Neutrophil (primary cell): Measurements from ENCODE around the gene RGP1.

Experiments
- H3K27ac ChIP-seq: fragments of 200-600 bp; sonication (generic); 2 replicates; pipeline ENCODE4 v1.5.1; 2016; ENCODE audit warnings: mild to moderate bottlenecking, moderate library complexity
- H3K27me3 ChIP-seq: fragments of 200-600 bp; sonication (generic); 2 replicates; pipeline ENCODE4 v1.6.0; 2016; ENCODE audit warnings: mild to moderate bottlenecking
- H3K36me3 ChIP-seq: fragments of 200-600 bp; sonication (generic); 2 replicates; pipeline ENCODE4 v1.5.1; 2017
- H3K4me1 ChIP-seq, 2 experiments: fragments of 200-600 bp in 1 of 2; sonication (generic) in 1 of 2; 1 replicate in 1 of 2; 2 replicates in 1 of 2; pipeline versions ENCODE4 v1.5.1 to v1.6.1; 2013 to 2016; ENCODE audit warnings: low read depth in 1 of 2, low read length in 1 of 2, mild to moderate bottlenecking in 1 of 2, moderate library complexity in 1 of 2; ENCODE audit not compliant: control insufficient read depth in 1 of 2, insufficient read depth in 1 of 2
- H3K4me3 ChIP-seq, 2 experiments: fragments of 200-600 bp in 1 of 2; sonication (generic) in 1 of 2; 1 replicate in 1 of 2; 2 replicates in 1 of 2; pipeline ENCODE4 v1.5.1; 2013 to 2016; ENCODE audit warnings: low read depth in 1 of 2, low read length in 1 of 2, mild to moderate bottlenecking in 1 of 2, moderate library complexity in 1 of 2
- H3K9me3 ChIP-seq: fragments of 200-600 bp; sonication (generic); 2 replicates; pipeline ENCODE4 v1.5.1; 2016
- TF ChIP-seq, protein P1 (sequence below): fragments of 200-600 bp; sonication (generic); IDR thresholded peaks from 2 replicates; pipeline ENCODE4 v1.5.1; 2016; ENCODE audit warnings: antibody characterized with exemption

The RGP1 gene

DNA sequence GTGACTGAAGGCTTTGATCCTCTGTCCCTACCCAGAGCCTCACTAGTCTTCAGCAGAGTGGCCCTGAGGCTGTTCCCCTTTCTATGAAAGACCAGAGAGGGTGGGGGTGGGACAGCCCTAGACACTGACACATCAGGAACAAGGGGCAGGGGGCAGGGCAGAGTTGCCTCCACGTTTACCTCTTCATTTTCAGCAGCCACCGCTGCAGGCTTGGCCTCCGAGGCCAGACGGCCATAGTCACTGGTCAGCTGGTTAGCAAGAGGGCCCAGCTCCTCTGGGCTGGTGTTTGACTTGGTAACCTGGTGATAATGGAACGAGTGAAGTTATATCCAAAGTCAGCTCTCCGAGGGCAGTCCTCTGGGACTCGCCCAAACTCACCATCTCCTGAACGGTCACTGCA, 43.7 kb upstream of the RGP1 start:
- Histone ChIP-seq H3K9me3 (peaks cover 11% of the 10 kb centered on the region), H3K36me3 (peaks cover 100% of the 10 kb centered on the region), H3K27me3 (no peaks in the 10 kb centered on the region), H3K27ac (no peak overlapping the region), H3K4me1 (no peaks in the 10 kb centered on the region), H3K4me3 (no peak overlapping the region)
- TF ChIP-seq, protein P1, sequence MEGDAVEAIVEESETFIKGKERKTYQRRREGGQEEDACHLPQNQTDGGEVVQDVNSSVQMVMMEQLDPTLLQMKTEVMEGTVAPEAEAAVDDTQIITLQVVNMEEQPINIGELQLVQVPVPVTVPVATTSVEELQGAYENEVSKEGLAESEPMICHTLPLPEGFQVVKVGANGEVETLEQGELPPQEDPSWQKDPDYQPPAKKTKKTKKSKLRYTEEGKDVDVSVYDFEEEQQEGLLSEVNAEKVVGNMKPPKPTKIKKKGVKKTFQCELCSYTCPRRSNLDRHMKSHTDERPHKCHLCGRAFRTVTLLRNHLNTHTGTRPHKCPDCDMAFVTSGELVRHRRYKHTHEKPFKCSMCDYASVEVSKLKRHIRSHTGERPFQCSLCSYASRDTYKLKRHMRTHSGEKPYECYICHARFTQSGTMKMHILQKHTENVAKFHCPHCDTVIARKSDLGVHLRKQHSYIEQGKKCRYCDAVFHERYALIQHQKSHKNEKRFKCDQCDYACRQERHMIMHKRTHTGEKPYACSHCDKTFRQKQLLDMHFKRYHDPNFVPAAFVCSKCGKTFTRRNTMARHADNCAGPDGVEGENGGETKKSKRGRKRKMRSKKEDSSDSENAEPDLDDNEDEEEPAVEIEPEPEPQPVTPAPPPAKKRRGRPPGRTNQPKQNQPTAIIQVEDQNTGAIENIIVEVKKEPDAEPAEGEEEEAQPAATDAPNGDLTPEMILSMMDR: no peak

DNA sequence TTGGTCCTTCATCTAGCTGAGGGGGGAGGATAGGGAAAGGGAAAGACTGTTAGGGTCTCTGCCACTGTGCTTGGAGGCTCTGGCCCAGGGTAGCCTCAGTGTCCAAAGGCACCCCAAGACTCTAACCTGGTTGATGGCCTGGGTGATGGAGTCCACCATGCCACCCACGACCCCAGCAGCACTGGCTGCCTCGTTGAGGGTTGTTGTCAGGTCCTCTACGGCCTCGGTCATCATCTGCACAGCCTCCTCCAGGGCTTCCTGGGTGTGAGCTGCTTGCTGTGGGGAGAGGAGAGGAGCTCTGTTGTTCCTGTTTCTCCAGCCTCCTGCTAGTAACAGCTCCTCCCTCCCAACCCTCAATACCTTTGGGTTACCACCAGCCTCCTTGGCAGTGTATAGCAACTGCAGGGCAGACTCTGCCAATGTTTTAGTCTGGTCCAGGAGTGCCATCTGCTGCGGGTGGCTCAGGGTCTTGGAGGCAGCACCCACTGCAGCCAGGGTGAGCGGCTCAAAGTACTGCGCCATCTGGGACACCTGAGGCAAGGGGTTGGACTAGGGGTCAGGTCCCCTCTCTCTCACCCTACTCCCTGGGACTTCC, 43.2 kb upstream of the RGP1 start:
- Histone ChIP-seq H3K4me1 (no peaks in the 10 kb centered on the region), H3K27ac (no peak overlapping the region), H3K4me3 (no peak overlapping the region), H3K9me3 (peaks cover 16% of the 10 kb centered on the region), H3K27me3 (no peaks in the 10 kb centered on the region), H3K36me3 (peaks cover 100% of the 10 kb centered on the region)
- TF ChIP-seq, protein P1: no peak

DNA sequence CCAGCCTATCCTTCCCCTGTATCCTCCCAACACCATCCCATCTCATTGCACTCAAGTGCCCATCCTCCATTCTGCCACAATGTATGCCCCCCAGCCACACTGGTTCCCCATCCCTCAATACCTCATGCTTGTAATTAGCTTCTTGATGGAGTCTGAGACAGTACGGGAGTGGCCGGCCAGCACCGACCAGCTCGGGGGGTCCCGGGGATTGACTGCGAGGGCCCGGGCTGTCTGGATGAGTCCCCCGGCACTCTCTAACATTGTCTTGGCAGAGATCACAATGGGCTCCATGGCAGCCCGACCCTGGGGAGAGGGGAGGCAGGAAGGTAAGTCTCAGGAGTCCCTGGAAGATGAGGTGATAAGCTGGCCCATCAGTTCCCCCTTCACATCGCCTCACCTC, 42.1 kb upstream of the RGP1 start:
- no peak overlapping the region for H3K27ac ChIP-seq

DNA sequence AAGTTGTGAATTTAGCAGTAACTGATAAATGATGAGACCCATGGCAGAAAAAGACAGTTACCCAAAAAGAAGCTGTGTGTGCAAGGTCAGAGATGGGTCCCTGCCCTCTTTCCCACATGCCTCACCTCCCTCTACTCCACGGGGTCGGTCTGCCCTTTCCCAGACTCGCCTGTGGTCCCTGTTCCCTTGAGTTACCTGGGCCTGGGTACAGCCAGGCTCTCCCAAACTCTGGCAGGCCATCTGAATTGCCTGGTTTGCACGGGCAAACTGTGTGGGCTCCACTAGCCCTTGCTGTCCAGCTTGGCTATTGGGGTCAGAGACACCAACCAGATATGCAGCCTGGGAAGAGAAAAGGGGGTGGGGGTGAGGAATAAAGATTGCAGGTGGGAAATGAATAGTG, 40.9 kb upstream of the RGP1 start:
- peaks cover 100% of the 10 kb centered on the region for H3K36me3 ChIP-seq
- no peaks in the 10 kb centered on the region for H3K27me3 ChIP-seq
- TF ChIP-seq, protein P1: no peak
- no peak overlapping the region for H3K27ac ChIP-seq
- no peaks in the 10 kb centered on the region for H3K4me1 ChIP-seq
- no peak overlapping the region for H3K4me3 ChIP-seq
- peaks cover 16% of the 10 kb centered on the region for H3K9me3 ChIP-seq

More for the DNA sequence above, 42.1 kb upstream of the RGP1 start:
- Histone ChIP-seq H3K36me3 (peaks cover 100% of the 10 kb centered on the region), H3K9me3 (peaks cover 16% of the 10 kb centered on the region), H3K27me3 (no peaks in the 10 kb centered on the region), H3K4me1 (no peaks in the 10 kb centered on the region), H3K4me3 (no peak overlapping the region)
- TF ChIP-seq, protein P1: no peak

DNA sequence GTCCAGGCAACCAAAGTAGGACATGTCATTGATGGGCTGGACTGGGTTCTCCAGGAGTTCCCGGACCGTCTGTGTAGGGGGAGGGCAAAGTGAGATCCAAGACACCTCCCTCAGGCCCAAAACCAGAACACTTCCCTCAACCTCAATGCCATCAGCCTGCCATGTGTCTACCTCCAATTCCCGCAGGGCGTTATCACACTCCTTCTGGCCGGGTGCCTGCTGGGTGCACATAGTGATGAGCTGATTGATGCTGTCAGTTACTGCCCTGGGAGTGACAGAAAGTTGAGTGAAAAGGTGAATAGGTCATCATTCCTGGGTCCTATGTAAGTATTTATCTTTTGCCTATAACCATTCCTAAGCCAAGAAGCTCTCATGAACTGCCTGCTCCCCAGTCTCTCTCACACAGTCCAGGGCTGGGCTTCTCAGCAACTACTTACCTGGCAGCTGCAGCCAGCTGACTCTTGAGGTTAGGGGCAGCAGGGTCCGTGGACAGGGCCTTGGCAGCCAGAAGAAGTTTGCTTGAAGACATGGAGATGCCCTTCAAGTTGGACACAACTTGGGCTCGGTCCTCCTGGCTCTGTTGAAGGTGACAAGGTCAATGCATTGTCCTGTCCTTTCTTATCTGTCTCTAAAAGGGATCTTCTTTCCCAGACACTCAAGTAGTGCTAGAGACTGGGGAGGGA, 38.1 kb upstream of the RGP1 start:
- Histone ChIP-seq H3K27ac (peak overlapping the region; percentile 43), H3K36me3 (peaks cover 100% of the 10 kb centered on the region), H3K27me3 (no peaks in the 10 kb centered on the region), H3K9me3 (peaks cover 16% of the 10 kb centered on the region), H3K4me3 (no peak overlapping the region), H3K4me1 (no peaks in the 10 kb centered on the region)
- TF ChIP-seq, protein P1: no peak
